GM18507 (cell line): ENCODE data around the gene HMGCR.
"Not testable (repeated sequence)": the region's sequence is repeated elsewhere in the genome, so short reads cannot be mapped to it uniquely, and the experiment has no call there.

ENCODE experiments used
- DNase-seq: peaks from one replicate; pipeline ENCODE4 v3.0.0; 2011; ENCODE audit warnings: low read depth; ENCODE audit not compliant: insufficient read length; ENCODE audit errors: extremely low spot score
- FAIRE-seq: peaks from 2 replicates; lab custom pipeline; 2011; peaks lifted over from hg19 to GRCh38; lab: Jason Lieb, UNC

HMGCR gene

DNA sequence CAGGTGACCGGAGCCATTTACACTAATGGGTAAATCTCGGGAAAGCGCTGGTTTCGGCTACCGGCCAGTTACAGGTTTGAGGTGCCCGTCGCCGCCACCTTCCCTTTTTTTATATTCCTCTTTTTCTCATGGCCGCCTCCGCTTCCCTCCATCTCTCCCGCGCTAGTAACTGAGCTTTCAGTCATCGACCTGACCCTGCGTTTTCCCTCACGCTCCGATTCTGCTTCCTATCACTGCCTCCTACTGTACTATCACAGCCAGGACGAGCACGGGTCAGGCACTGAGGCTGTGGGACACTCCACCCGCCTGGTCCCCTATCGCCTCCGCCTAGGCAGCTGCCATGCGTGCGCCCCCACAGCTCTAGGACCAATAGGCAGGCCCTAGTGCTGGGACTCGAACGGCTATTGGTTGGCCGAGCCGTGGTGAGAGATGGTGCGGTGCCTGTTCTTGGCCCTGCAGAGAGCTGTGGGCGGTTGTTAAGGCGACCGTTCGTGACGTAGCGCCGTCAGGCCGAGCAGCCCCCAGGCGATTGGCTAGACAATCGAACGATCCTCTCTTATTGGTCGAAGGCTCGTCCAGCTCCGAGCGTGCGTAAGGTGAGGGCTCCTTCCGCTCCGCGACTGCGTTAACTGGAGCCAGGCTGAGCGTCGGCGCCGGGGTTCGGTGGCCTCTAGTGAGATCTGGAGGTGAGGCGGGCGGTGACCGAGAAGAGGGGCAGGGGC lies at the start of gene HMGCR:
Gene HMGCR (plus strand): TSS at position 606 of the 722 bp plus-strand sequence. CDS start 5,386 bp downstream, outside the sequence.
- FAIRE-seq (peak; percentile 99), DNase-seq (peak; percentile 81)

DNA sequence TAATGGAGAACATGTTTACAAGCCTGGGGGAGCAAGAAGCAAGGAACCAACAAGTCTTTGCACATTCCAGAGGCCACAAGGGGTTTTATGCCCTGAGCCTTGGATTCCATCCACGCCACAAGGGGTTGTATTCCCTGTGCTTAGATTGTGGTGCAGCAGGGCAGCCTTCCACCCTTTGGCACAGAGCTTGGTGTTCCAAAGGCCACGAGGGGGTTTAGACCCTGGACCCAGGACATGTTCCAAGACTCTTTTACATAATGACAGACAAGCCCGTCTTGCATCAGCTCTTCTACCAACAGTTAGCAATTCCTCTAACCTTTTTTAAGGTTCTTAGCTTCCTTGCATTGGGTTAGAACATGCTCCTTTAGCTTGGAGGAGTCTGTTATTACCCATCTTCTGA lies 45.2 kb upstream of the HMGCR start:
- not testable (repeated sequence) for DNase-seq, FAIRE-seq

DNA sequence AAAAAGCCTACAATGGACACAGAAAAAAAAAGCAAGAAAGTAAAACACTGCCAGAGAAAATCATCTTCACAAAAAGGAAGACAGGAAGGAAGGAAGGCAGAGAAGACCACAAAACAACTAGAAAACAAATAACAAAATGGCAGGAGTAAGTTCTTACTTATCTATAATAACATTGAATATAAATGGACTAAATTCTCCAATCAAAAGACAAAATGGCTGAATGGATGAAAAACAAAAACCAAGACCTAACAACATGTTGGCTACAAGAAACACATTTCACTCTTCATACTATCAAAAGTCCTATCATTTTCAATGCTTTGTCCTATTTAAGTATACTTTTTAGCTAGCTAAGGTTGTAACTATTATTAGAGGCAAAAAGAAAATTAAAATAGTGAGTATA lies 36.9 kb upstream of the HMGCR start:
- DNase-seq (no peak), FAIRE-seq (no peak)

DNA sequence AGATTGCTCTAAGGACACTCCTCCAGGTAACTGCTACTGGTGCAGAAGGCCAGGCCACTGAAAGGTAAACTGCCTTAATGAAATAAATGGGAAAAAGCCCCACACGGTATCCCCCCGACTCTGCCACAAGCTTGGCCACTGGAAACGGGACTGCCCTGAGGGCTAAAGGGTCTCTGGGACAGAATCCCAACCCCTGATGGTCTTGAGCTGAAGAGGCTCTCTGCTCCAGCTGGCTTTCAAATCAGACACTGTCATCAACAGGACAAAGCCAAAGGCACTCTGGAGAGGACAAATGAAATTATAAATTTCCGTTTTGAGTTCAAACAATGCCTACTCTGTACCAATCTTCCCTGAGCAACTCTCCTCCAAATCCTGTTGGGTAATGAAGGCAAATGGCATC lies 33.6 kb upstream of the HMGCR start:
- DNase-seq (no peak), FAIRE-seq (no peak)

DNA sequence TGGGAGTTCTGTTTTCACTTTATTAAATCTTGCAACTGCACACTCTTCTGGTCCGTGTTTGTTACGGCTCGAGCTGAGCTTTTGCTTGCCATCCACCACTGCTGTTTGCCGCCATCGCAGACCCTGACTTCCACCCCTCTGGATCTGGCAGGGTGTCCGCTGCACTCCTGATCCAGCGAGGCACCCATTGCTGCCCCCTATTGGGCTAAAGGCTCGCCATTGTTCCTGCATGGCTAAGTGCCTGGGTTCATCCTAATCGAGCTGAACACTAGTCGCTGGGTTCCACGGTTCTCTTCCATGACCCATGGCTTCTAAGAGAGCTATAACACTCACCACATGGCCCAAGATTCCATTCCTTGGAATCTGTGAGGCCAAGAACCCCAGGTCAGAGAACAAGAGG lies 32.5 kb upstream of the HMGCR start:
- DNase-seq, FAIRE-seq: not testable (repeated sequence)

DNA sequence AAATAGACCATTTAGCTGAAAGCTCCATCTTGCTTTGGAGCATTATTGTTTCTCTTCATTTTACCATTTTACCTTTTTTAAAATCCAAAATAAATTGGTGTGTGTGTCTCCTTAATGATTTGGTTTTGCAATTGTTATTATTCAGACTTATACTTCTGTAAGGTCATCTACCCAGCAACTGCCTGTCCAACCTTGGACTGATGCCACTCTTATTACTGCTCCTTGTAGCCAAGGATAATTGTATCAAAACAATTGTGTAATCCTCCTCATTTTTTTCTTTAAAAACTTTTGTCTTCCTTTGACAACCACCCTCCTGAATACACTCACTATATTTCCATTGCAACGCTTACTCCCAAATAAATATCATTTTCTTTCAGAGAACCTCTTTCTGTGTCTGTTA lies 30.3 kb upstream of the HMGCR start:
- DNase-seq, result no peak
- no peak for FAIRE-seq

DNA sequence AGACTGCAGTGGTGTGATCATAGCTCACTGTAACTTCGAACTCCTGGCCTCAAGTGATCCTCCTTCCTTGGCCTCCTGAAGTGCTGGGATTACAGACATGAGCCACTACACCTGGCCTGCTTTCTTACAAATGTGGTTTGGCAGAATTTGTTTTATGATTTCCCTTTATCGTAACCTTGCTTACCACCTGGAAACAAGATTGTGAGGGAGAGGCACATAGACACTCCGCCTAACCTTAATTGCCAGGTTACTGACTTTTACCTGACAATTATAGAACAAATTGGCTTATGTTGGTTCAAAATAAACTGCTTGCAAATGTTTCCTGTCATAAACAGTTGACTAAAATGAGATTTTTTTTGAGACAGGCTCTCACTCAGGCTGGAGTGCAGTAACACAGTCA lies 26.8 kb upstream of the HMGCR start:
- DNase-seq (no peak), FAIRE-seq (no peak)

DNA sequence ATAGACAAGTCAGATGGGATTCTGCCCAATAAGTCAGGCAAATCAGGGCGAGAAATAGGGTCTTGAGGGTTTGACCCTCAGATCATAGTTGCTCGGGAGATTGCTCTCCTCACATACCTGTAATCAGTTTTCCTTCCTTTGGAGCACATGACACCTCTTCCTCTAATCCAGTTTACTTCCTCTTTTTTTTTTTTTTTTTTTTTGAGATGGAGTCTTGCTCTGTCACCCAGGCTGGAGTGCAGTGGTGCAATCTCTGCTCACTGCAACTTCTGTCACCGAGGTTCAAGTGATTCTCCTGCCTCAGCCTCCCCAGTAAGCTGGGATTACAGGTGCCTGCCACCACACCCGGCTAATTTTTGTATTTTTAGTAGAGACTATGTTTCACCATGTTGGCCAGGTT lies 17.9 kb upstream of the HMGCR start:
- DNase-seq, FAIRE-seq: not testable (repeated sequence)

DNA sequence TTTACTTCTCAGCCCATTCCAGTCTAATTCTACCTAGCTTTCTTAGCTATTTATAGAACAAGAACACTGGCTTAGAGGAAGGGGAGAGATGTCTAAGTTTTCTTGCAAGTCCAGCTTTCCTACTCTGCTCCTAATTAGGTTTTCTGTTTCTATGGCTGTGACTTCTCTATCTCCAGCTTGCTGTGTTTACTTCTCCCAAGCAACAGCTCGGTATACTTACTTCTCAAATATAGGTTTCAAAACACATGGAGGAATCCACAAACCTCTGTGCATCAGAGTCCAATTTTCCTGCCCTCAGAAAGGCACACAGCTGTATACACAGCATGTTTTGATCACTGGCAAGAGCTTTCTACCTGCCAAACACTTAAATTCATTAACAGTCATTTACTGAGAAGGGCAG lies 17.4 kb upstream of the HMGCR start:
- no peak for FAIRE-seq
- no peak for DNase-seq

DNA sequence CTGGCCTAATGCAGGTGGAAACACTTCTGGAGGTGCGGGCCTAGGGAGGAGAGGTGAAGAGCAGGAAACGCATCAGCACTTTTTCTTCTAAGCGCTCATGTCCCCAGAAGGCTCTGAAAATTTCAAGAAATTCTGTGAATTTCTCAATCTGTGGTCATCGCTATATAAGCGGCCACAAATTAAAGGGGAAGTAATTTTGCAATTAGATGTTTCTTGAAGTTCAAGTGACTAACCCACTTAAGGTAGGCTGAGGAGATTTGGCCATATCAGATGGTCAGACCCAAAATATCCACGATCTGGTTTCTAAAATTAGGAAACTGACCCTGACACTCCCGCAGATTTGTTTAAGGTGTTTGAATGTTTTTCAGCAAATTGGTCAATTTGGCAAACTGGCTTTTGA lies 16.6 kb upstream of the HMGCR start:
- FAIRE-seq (no peak), DNase-seq (no peak)

DNA sequence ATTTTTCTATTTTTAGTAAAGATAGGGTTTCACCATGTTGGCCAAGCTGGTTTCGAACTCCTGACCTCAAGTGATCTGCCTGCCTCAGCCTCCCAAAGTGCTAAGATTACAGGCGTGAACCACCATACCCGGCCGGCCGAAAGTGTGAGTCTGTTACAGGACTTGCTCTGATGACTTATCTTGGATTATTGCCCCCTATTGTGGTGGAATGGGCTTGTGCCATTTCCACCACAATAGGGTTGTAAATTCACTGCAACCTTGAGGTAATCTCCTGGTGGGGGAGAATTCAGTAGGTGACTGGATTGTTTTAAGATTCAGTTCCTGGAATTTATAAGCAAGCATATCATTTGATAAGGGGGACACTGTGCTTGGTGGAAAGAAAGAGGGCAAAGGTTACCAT lies 15.0 kb upstream of the HMGCR start:
- no peak for FAIRE-seq
- DNase-seq, result no peak

DNA sequence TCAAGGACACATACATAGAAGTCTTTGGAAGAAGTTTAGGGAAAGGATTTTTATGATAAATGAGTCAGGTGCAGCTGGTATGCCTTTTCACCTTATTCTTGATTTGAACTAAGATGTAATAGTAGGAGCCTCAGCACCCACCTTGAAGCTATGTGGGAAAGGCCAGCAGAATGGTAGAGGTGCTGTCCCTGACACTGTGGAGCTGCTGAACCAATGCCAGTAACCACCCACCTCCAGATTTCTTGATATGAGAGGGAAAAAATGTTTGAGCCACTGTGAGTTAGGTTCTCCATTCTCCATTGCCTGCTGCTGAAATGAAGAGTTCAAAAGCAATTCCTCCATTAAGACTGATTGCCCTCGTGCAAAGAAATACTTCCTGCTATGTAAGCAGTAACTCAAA lies 12.2 kb upstream of the HMGCR start:
- FAIRE-seq, result no peak
- no peak for DNase-seq

DNA sequence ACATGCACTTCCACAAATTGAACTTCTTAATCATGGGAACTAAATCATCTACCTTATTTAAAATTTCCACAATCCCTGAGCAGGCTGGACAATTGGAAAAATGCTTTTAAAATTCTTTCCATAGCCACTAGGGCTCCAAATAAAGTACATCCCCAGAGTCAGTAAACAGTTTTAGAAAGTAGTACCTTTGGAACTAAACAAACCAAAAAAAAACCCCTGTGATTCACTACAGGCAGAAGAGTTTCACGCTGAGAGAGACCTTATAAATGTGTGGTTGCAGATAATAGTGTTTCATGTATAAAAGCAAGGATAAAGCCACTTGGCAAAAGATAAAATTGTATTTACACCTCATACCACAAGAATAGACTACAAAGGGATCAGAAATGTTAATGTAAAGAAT lies 11.8 kb upstream of the HMGCR start:
- no peak for FAIRE-seq

DNA sequence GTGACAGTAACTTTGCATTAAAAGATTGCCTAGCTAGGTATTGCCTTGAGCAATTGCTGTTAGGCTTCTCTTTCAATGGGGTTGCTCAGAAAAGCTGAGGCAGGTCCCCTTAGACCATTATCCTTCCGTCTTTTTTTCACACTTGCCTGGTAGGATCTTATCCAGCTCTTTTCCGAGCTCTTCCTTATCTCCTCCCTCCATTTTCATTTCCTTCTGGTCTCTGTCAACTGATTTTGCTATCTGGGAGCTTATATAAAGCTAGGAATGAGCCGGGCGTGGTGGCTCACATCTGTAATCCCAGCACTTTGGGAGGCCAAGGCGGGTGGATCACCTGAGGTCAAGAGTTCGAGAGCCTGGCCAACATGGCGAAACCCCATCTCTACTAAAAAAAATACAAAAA lies 6.6 kb upstream of the HMGCR start:
- DNase-seq, result no peak
- FAIRE-seq, result no peak

More for the DNA sequence above, 11.8 kb upstream of the HMGCR start:
- DNase-seq, result no peak

DNA sequence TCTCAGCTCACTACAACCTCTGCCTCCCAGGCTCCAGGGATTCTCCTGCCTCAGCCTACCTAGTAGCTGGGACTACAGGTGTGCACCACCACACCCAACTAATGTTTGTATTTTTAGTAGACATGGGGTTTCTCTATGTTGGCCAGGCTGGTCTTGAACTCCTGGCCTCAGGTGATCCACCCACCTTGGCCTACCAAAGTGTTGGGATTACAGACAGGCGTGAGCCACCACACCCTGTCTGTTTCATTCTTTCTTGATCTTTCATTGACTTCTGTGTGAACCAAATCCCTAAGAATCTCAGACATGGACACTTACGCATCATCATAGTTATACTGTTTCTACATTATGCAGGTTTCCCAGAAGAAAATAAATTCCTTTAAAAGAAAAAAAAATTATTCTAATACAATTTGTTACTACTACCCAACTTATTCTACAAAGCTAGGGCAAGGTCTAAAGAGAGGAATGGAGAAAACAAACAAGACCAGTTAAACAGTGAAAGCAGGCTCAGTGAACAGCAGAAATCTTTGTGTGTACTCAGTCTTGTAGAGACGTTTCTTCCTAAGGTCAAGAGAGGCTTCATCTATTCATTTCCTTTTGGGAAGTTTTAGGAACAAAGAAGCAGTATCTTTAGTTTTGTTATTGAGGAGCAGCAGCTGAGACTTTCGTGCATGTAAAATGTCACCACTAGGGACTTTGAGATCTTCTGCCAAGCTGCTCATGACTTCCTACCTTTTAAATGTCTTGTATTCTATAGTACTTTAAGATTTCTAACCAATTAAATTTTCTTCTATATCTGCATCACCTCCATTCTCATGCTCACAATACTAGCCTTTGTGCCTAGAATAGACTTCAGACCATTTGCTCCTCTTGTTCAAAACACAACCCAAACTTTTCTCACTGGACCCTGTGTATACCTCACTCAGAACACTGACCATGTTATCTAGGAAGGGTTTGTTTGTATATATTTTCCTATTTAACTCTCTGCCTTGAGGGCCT lies 5.6 kb upstream of the HMGCR start:
- no peak for FAIRE-seq
- DNase-seq, result no peak

DNA sequence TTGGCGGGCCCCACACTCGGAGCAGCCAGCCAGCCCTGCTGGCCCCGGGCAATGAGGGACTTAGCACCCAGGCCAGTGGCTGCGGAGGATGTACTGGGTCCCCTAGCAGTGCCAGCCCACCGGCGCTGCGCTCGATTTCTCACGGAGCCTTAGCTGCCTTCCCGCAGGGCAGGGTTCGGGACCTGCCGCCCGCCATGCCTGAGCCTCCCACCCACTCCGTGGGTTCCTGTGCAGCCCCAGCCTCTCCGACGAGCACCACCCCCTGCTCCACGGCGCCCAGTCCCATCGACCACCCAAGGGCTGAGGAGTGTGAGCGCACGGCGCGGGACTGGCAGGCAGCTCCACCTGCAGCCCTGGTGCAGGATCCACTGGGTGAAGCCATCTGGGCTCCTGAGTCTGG lies 3.3 kb upstream of the HMGCR start:
- not testable (repeated sequence) for DNase-seq, FAIRE-seq

DNA sequence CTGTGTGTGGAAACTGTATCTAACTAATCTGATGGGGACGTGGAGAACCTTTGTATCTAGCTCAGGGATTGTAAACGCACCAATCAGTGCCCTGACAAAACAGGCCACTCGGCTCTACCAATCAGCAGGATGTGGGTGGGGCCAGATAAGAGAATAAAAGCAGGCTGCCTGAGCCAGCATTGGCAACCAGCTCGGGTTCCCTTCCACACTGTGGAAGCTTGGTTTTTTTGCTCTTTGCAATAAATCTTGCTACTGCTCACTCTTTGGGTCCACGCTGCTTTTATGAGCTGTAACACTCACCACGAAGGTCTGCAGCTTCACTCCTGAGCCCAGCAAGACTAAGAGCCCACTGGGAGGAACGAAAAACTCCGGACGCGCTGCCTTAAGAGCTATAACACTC lies 2.6 kb upstream of the HMGCR start:
- DNase-seq, FAIRE-seq: not testable (repeated sequence)

DNA sequence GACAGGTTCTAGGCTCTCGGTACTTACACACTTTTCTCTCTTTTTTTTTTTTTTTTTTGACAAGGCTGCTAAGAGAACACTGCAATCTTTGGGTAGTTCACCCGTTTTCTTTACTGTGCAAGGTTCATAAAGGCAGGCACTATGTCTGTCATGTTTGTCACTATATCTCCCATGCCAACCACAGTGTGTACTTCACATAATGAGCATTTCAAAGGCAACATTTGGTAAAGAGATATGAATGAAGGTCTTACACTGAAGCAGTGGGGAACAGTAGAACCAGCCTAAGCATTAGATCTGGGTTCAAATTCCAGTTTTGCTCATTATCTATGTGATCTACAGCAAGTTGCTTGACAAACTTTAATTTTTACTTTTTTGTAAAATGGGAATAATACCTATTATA lies 1.5 kb upstream of the HMGCR start:
- DNase-seq (no peak), FAIRE-seq (no peak)

DNA sequence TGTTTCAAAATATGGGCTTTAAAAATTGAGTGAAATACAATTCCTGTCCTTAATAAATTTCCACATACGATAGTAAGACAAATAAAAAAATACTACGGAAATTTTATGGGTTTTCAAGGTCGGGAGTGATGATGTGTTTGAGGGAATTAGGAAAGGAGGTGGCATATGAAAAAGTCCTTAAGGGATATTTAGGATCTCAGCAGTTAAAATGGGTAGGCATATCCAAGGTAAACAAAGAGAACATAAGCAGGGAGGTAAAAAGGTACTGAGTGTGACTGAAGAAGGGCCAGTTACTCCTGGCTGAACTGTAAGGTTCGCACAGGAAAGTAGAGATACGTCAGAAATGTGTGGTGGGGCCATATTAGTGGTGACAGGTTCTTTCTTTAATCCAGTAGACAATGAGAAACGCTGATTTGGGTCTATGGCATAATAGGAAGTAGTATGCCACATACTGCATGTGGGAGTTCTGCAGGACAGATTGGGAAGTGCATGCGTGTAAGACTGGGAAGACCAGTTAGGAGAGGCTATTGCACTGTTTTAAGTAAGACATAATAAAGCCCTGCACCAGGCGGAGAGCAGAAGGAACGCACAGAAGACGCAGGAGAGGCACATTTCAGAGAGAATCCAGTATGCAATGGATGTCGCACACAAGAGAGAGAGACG lies 937 bp upstream of the HMGCR start:
- FAIRE-seq, result peak; percentile 63
- DNase-seq, result no peak

DNA sequence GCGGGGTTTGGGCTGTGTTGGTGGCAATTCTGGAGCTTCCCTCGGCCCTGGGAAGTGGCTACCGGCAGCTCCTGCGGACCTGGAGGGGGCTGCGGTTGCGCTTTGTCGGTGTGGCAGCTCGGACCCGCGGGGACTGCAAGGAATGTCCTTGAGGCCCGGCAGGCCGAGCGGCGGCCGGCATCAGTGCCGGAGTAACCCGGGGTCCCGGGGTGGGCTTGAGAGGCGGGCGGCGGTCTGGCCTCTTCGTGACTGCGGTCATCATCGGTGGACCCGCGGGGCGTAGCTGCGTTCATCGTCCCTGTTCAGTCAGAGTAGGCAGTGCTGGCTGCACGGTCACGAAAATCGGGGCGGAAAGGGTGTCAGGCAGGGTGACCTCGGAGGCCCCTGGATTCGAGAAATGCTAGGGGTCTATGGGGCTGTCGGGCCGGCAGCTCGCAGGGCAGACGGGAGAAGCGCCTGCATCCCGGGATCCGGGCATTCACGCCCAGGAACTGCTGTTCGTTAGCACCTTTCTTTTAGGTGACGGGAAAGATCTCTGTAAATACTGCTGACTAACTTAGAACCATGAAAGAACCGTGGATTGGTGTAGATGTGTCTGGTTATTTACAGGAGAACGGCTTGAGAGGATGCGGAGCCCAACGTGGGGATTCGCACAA lies 474 bp downstream of the HMGCR start:
- DNase-seq (no peak), FAIRE-seq (no peak)
